ENCODE results near the gene NRCAM. TPM values are rescaled to one million over a fixed set of nuclear protein-coding genes. Genes with fewer than 3 reads are reported as not detected.

NRCAM gene
- polyA plus RNA-seq, 3 donors = not detected

GRCh38 chr7:108434010-108434409 is 22.2 kb downstream of the NRCAM start:
- 100% methylated on average over 1 of the region's 2 CpGs for WGBS (ENCODE audit: insufficient coverage)
- H3K9me3 Mint-ChIP-seq = peaks cover 0 to 12% (median 6%) of the 10 kb centered on the region in 7 donors

GRCh38 chr7:108431099-108431498 is 25.1 kb downstream of the NRCAM start:
- H3K4me2 ChIP-seq (replicated peaks; ENCODE audit: extremely low read depth, low read length, poor library complexity, severe bottlenecking) = no peak overlapping the region
- H3K27me3 ChIP-seq (ENCODE audit: control insufficient read depth in 2 of 2, insufficient read depth in 2 of 2, low read length in 2 of 2) = peaks cover 0 to 2% of the 10 kb centered on the region in 2 donors
- no peak overlapping the region for H3K9ac ChIP-seq (ENCODE audit: insufficient read depth, low read length, poor library complexity, severe bottlenecking)
- H3K36me3 ChIP-seq (replicated peaks in 1 of 2; ENCODE audit: control insufficient read depth in 1 of 2, insufficient read depth in 2 of 2, low read length in 2 of 2) = no peaks in the 10 kb centered on the region
- no peak overlapping the region for H3K27ac ChIP-seq (ENCODE audit: low read depth in 1 of 2, low read length in 2 of 2)
- H3K4me3 ChIP-seq (replicated peaks in 1 of 3; ENCODE audit: low read depth in 2 of 3, low read length in 3 of 3) = no peak overlapping the region
- no peak overlapping the region for H3K27ac Mint-ChIP-seq
- H3K4me3 Mint-ChIP-seq = no peak overlapping the region
- H2AFZ ChIP-seq (ENCODE audit: insufficient read depth, low read depth, low read length, poor library complexity, severe bottlenecking) = no peak overlapping the region
- intact Hi-C loops (cut with micrococcal nuclease) = no loop called here
- H3K4me1 ChIP-seq (ENCODE audit: control insufficient read depth in 1 of 2, insufficient read depth in 2 of 2, low read length in 2 of 2) = no peaks in the 10 kb centered on the region
- TF ChIP-seq CTCF (IDR thresholded peaks at IDR 0.05) = no peak
- H3K9me3 ChIP-seq (replicated peaks in 1 of 2; ENCODE audit: control insufficient read depth in 1 of 2, insufficient read depth in 1 of 2, low read length in 2 of 2) = no peaks in the 10 kb centered on the region
- H3K4me1 Mint-ChIP-seq = no peaks in the 10 kb centered on the region
- H4K20me1 ChIP-seq (ENCODE audit: insufficient read depth, low read length) = no peaks in the 10 kb centered on the region
- peaks cover 2 to 14% (median 6%) of the 10 kb centered on the region in 3 donors for H3K27me3 Mint-ChIP-seq (ENCODE audit: low read depth in 3 of 3)
- WGBS (ENCODE audit: insufficient coverage) = 91% methylated on average over 1 of the region's 1 CpG
- no peaks in the 10 kb centered on the region for H3K36me3 Mint-ChIP-seq
- no peak for DNase-seq
- no peaks in the 10 kb centered on the region for H3K79me2 ChIP-seq (ENCODE audit: insufficient read depth, low read length)
- peaks cover 0 to 12% (median 3%) of the 10 kb centered on the region in 7 donors for H3K9me3 Mint-ChIP-seq

More at GRCh38 chr7:108434010-108434409, 22.2 kb downstream of the NRCAM start:
- no peak overlapping the region for H3K9ac ChIP-seq (ENCODE audit: insufficient read depth, low read length, poor library complexity, severe bottlenecking)
- H3K79me2 ChIP-seq (ENCODE audit: insufficient read depth, low read length) = no peaks in the 10 kb centered on the region
- no peak overlapping the region for H3K27ac ChIP-seq (ENCODE audit: low read depth in 1 of 2, low read length in 2 of 2)
- peaks cover 0 to 2% of the 10 kb centered on the region in 2 donors for H3K27me3 ChIP-seq (ENCODE audit: control insufficient read depth in 2 of 2, insufficient read depth in 2 of 2, low read length in 2 of 2)
- no peak overlapping the region for H3K4me2 ChIP-seq (replicated peaks; ENCODE audit: extremely low read depth, low read length, poor library complexity, severe bottlenecking)
- Mint-ChIP-seq H3K27ac (no peak overlapping the region), H3K36me3 (no peaks in the 10 kb centered on the region), H3K4me3 (no peak overlapping the region), H3K4me1 (no peaks in the 10 kb centered on the region), H3K27me3 (ENCODE audit: low read depth in 3 of 3) (peaks cover 7 to 18% (median 8%) of the 10 kb centered on the region in 3 donors)
- H3K9me3 ChIP-seq (replicated peaks in 1 of 2; ENCODE audit: control insufficient read depth in 1 of 2, insufficient read depth in 1 of 2, low read length in 2 of 2) = no peaks in the 10 kb centered on the region
- intact Hi-C loops (cut with micrococcal nuclease) = no loop called here
- H3K4me1 ChIP-seq (ENCODE audit: control insufficient read depth in 1 of 2, insufficient read depth in 2 of 2, low read length in 2 of 2) = no peaks in the 10 kb centered on the region
- no peak overlapping the region for H3K4me3 ChIP-seq (replicated peaks in 1 of 3; ENCODE audit: low read depth in 2 of 3, low read length in 3 of 3)
- H3K36me3 ChIP-seq (replicated peaks in 1 of 2; ENCODE audit: control insufficient read depth in 1 of 2, insufficient read depth in 2 of 2, low read length in 2 of 2) = no peaks in the 10 kb centered on the region
- H4K20me1 ChIP-seq (ENCODE audit: insufficient read depth, low read length) = no peaks in the 10 kb centered on the region
- no peak for TF ChIP-seq CTCF (IDR thresholded peaks at IDR 0.05)
- no peak overlapping the region for H2AFZ ChIP-seq (ENCODE audit: insufficient read depth, low read depth, low read length, poor library complexity, severe bottlenecking)
- DNase-seq = no peak

All from CD14-positive monocyte (primary cell).